OCI-LY7 (cell line): Measurements from ENCODE around the gene IFI27L1.

ENCODE experiments used
- EZH2phosphoT487 ChIP-seq: fragments of 200-600 bp; sonication (generic); IDR thresholded peaks from 2 replicates; pipeline ENCODE4 v1.6.1; 2018; ENCODE audit warnings: low read depth, borderline replicate concordance, mild to moderate bottlenecking, mixed run types, antibody characterized with exemption, low read length, moderate library complexity, mixed read lengths
- TF ChIP-seq, protein P1 (sequence below): fragments of 200-600 bp; sonication (generic); conservative IDR thresholded peaks from 2 replicates; pipeline ENCODE4 v1.5.1; 2014; ENCODE audit warnings: mild to moderate bottlenecking, antibody characterized with exemption, low read length, moderate library complexity, mixed read lengths

- TF ChIP-seq, protein P1, sequence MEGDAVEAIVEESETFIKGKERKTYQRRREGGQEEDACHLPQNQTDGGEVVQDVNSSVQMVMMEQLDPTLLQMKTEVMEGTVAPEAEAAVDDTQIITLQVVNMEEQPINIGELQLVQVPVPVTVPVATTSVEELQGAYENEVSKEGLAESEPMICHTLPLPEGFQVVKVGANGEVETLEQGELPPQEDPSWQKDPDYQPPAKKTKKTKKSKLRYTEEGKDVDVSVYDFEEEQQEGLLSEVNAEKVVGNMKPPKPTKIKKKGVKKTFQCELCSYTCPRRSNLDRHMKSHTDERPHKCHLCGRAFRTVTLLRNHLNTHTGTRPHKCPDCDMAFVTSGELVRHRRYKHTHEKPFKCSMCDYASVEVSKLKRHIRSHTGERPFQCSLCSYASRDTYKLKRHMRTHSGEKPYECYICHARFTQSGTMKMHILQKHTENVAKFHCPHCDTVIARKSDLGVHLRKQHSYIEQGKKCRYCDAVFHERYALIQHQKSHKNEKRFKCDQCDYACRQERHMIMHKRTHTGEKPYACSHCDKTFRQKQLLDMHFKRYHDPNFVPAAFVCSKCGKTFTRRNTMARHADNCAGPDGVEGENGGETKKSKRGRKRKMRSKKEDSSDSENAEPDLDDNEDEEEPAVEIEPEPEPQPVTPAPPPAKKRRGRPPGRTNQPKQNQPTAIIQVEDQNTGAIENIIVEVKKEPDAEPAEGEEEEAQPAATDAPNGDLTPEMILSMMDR: no peak
- TF ChIP-seq EZH2phosphoT487: no peak
Measured at GRCh38 chr14:94102768-94103482, 21.8 kb downstream of the IFI27L1 start.
